Neural progenitor cell (in vitro differentiated cells): ENCODE results near the gene ZNF615. TPM values are rescaled to one million over a fixed set of nuclear protein-coding genes. Genes with fewer than 3 reads are reported as not detected.
"Not testable (repeated sequence)": the region's sequence is repeated elsewhere in the genome, so short reads cannot be mapped to it uniquely, and the experiment has no call there.

ENCODE experiments used
- DNase-seq: peaks from one replicate; pipeline ENCODE4 v3.0.0-alpha.2; 2016; ENCODE audit warnings: low spot score
- H2AFZ ChIP-seq: fragments of 200-600 bp; sonication (generic); replicated peaks from 2 replicates; pipeline ENCODE4 v1.6.1; 2016; ENCODE audit warnings: antibody characterized with exemption
- H3F3A ChIP-seq: fragments of 200-600 bp; sonication (generic); 2 replicates; pipeline ENCODE4 v1.6.1; 2016; ENCODE audit warnings: antibody characterized with exemption, low read depth
- H3K27ac ChIP-seq: fragments of 200-600 bp; sonication (generic); 2 replicates; pipeline ENCODE4 v1.5.1; 2016; ENCODE audit warnings: mild to moderate bottlenecking
- H3K27me3 ChIP-seq: fragments of 200-600 bp; sonication (generic); 2 replicates; pipeline ENCODE4 v1.6.1; 2016; ENCODE audit warnings: mild to moderate bottlenecking, moderate library complexity
- H3K36me3 ChIP-seq: fragments of 200-600 bp; sonication (generic); 2 replicates; pipeline ENCODE4 v1.5.1; 2016
- H3K4me1 ChIP-seq: fragments of 200-600 bp; sonication (generic); 2 replicates; pipeline ENCODE4 v1.6.1; 2016; ENCODE audit warnings: mixed run types
- H3K4me2 ChIP-seq: fragments of 200-600 bp; sonication (generic); 2 replicates; pipeline ENCODE4 v1.6.1; 2016
- H3K4me3 ChIP-seq: fragments of 200-600 bp; sonication (generic); 2 replicates; pipeline ENCODE4 v1.5.1; 2016
- H3K79me2 ChIP-seq: fragments of 200-600 bp; sonication (generic); 2 replicates; pipeline ENCODE4 v1.6.1; 2016; ENCODE audit warnings: low read depth
- H3K9ac ChIP-seq: fragments of 200-600 bp; sonication (generic); 2 replicates; pipeline ENCODE4 v1.6.1; 2016
- H3K9me3 ChIP-seq: fragments of 200-600 bp; sonication (generic); 2 replicates; pipeline ENCODE4 v1.5.1; 2016; ENCODE audit warnings: low read depth
- H4K20me1 ChIP-seq: fragments of 200-600 bp; sonication (generic); 2 replicates; pipeline ENCODE4 v1.6.1; 2016; ENCODE audit warnings: low read depth
- H3K27ac Mint-ChIP-seq: 3 replicates; pipeline ENCODE4 v1.8.0; 2021; ENCODE audit warnings: mixed read lengths
- H3K27me3 Mint-ChIP-seq: 2 replicates; pipeline ENCODE4 v1.8.0; 2022; ENCODE audit warnings: low read depth, mild to moderate bottlenecking, inconsistent platforms, moderate library complexity, mixed read lengths; ENCODE audit not compliant: insufficient read depth
- H3K36me3 Mint-ChIP-seq: 3 replicates; pipeline ENCODE4 v1.8.0; 2021; ENCODE audit warnings: mixed read lengths
- H3K4me1 Mint-ChIP-seq: 3 replicates; pipeline ENCODE4 v1.8.0; 2021; ENCODE audit warnings: mixed read lengths
- H3K4me3 Mint-ChIP-seq: 3 replicates; pipeline ENCODE4 v1.8.0; 2021; ENCODE audit warnings: mild to moderate bottlenecking, moderate library complexity, mixed read lengths
- H3K9me3 Mint-ChIP-seq: 3 replicates; pipeline ENCODE4 v1.8.0; 2020; ENCODE audit warnings: mixed read lengths
- CTCF ChIP-seq: fragments of 200-600 bp; sonication (generic); IDR thresholded peaks from 2 replicates; pipeline ENCODE4 v1.5.1; 2017; ENCODE audit warnings: antibody characterized with exemption, mild to moderate bottlenecking
- EZH2 ChIP-seq: fragments of 200-600 bp; sonication (generic); IDR thresholded peaks from 2 replicates; pipeline ENCODE4 v1.6.1; 2017; ENCODE audit warnings: antibody characterized with exemption, mild to moderate bottlenecking, moderate library complexity
- EZH2phosphoT487 ChIP-seq: fragments of 200-600 bp; sonication (generic); IDR thresholded peaks from 2 replicates; pipeline ENCODE4 v1.6.1; 2017; ENCODE audit warnings: antibody characterized with exemption
- total RNA-seq: library from RNA; depleted of rRNA; stranded (reverse); fragments of >200 nt; gene quantifications from 2 replicates; pipeline ENCODE4 v1.2.3, GENCODE V29; 2015; ENCODE audit warnings: low replicate concordance

The ZNF615 gene
- total RNA-seq, 1 donor from 2014 or later: 31.4 TPM

- Histone ChIP-seq H3K36me3 (peaks cover 10% of the 10 kb centered on the region), H3K27me3 (no peaks in the 10 kb centered on the region), H3K9me3 (peaks cover 8% of the 10 kb centered on the region), H2AFZ (no peak overlapping the region), H3K4me1 (no peaks in the 10 kb centered on the region), H3K4me2 (no peak overlapping the region), H3K79me2 (no peaks in the 10 kb centered on the region), H3K9ac (no peak overlapping the region), H3K4me3 (no peak overlapping the region), H3K27ac (no peak overlapping the region), H3F3A (no peaks in the 10 kb centered on the region), H4K20me1 (no peaks in the 10 kb centered on the region)
- no peak for DNase-seq
- Mint-ChIP-seq H3K9me3 (peaks cover 70% of the 10 kb centered on the region), H3K27me3 (peaks cover 6% of the 10 kb centered on the region), H3K36me3 (peaks cover 54% of the 10 kb centered on the region), H3K27ac (no peak overlapping the region), H3K4me3 (no peak overlapping the region), H3K4me1 (no peaks in the 10 kb centered on the region)
- TF ChIP-seq EZH2phosphoT487 (no peak), CTCF (no peak), EZH2 (no peak)
Measured at GRCh38 chr19:51977346-51977745, 30.7 kb downstream of the ZNF615 start.

GRCh38 chr19:51976852-51977251, 31.2 kb downstream of the ZNF615 start:
- H3K27ac ChIP-seq: no peak overlapping the region
- H3K9me3 Mint-ChIP-seq: peaks cover 72% of the 10 kb centered on the region
- TF ChIP-seq CTCF: no peak
- TF ChIP-seq EZH2phosphoT487: no peak
- TF ChIP-seq EZH2: no peak

GRCh38 chr19:51975787-51976186, 32.2 kb downstream of the ZNF615 start:
- H3K79me2 ChIP-seq, H3K4me1 Mint-ChIP-seq, H3K27ac ChIP-seq, H3K4me2 ChIP-seq, H3K27me3 ChIP-seq, H3K27me3 Mint-ChIP-seq, H3F3A ChIP-seq, H3K9ac ChIP-seq, H2AFZ ChIP-seq, H3K27ac Mint-ChIP-seq, H3K36me3 ChIP-seq, H3K4me3 ChIP-seq, DNase-seq, H3K4me3 Mint-ChIP-seq, H4K20me1 ChIP-seq, H3K4me1 ChIP-seq: not testable (repeated sequence)
- Mint-ChIP-seq H3K36me3 (peaks cover 62% of the 10 kb centered on the region), H3K9me3 (peaks cover 76% of the 10 kb centered on the region)
- H3K9me3 ChIP-seq: peaks cover 15% of the 10 kb centered on the region

More at GRCh38 chr19:51976852-51977251, 31.2 kb downstream of the ZNF615 start:
- Histone ChIP-seq H3K79me2 (no peaks in the 10 kb centered on the region), H3K27me3 (no peaks in the 10 kb centered on the region), H3K9me3 (peaks cover 8% of the 10 kb centered on the region), H3K4me3 (no peak overlapping the region), H3K4me1 (no peaks in the 10 kb centered on the region), H4K20me1 (no peaks in the 10 kb centered on the region), H3K4me2 (no peak overlapping the region), H2AFZ (no peak overlapping the region), H3K36me3 (peaks cover 10% of the 10 kb centered on the region), H3K9ac (no peak overlapping the region), H3F3A (no peaks in the 10 kb centered on the region)
- peaks cover 6% of the 10 kb centered on the region for H3K27me3 Mint-ChIP-seq
- no peak overlapping the region for H3K27ac Mint-ChIP-seq
- no peak overlapping the region for H3K4me3 Mint-ChIP-seq
- H3K4me1 Mint-ChIP-seq: no peaks in the 10 kb centered on the region
- peaks cover 58% of the 10 kb centered on the region for H3K36me3 Mint-ChIP-seq
- no peak for DNase-seq

GRCh38 chr19:51971624-51972023, 36.4 kb downstream of the ZNF615 start:
- H3K9me3 Mint-ChIP-seq: peaks cover 62% of the 10 kb centered on the region
- no peak overlapping the region for H3K4me3 Mint-ChIP-seq
- DNase-seq: peak; percentile 9
- H3K4me1 ChIP-seq: no peaks in the 10 kb centered on the region
- H3K36me3 ChIP-seq: peaks cover 10% of the 10 kb centered on the region
- TF ChIP-seq EZH2phosphoT487 (no peak), CTCF (no peak), EZH2 (no peak)
- peaks cover 15% of the 10 kb centered on the region for H3K9me3 ChIP-seq
- H3F3A ChIP-seq: no peaks in the 10 kb centered on the region
- H3K27ac Mint-ChIP-seq: no peak overlapping the region
- H2AFZ ChIP-seq: no peak overlapping the region
- no peak overlapping the region for H3K4me3 ChIP-seq
- no peaks in the 10 kb centered on the region for H3K27me3 ChIP-seq
- H4K20me1 ChIP-seq: no peaks in the 10 kb centered on the region
- H3K4me2 ChIP-seq: no peak overlapping the region
- no peak overlapping the region for H3K27ac ChIP-seq
- no peaks in the 10 kb centered on the region for H3K79me2 ChIP-seq
- H3K27me3 Mint-ChIP-seq: peaks cover 2% of the 10 kb centered on the region
- peaks cover 67% of the 10 kb centered on the region for H3K36me3 Mint-ChIP-seq
- no peak overlapping the region for H3K9ac ChIP-seq
- no peaks in the 10 kb centered on the region for H3K4me1 Mint-ChIP-seq
